CD14-positive monocyte (primary cell): ENCODE measurements around the gene CCDC197. TPM values are rescaled to one million over a fixed set of nuclear protein-coding genes. Genes with fewer than 3 reads are reported as not detected.
A peak's percentile ranks its signal among the peaks of the same experiment; 100 is the strongest.

Source experiments
- DNase-seq, 3 donors: peaks; one replicate each; pipeline ENCODE4 v3.0.0-alpha.2; 2011 to 2022
- H2AFZ ChIP-seq: 2 replicates; pipeline ENCODE4 v1.6.0; 2012; ENCODE audit warnings: mild to moderate bottlenecking, low read depth, low read length, inconsistent platforms; ENCODE audit not compliant: insufficient read depth, poor library complexity, severe bottlenecking
- H3K27ac ChIP-seq, 2 donors: 1 replicate in 1 of 2; 2 replicates in 1 of 2; pipeline ENCODE4 v1.5.1; 2012 to 2013; ENCODE audit warnings: low read length in 2 of 2, control low read depth in 1 of 2, inconsistent platforms in 1 of 2, low read depth in 1 of 2, mild to moderate bottlenecking in 1 of 2
- H3K27me3 ChIP-seq, 2 donors: one replicate each; pipeline versions ENCODE4 v1.6.0 to v1.6.1; 2011 to 2013; ENCODE audit warnings: low read length in 2 of 2; ENCODE audit not compliant: control insufficient read depth in 2 of 2, insufficient read depth in 2 of 2
- H3K36me3 ChIP-seq, 2 donors: replicated peaks in 1 of 2; 1 replicate in 1 of 2; 2 replicates in 1 of 2; pipeline versions ENCODE4 v1.5.1 to v1.6.1; 2012 to 2013; ENCODE audit warnings: low read length in 2 of 2, control low read depth in 1 of 2, inconsistent platforms in 1 of 2, mild to moderate bottlenecking in 1 of 2; ENCODE audit not compliant: insufficient read depth in 2 of 2, control insufficient read depth in 1 of 2
- H3K4me1 ChIP-seq, 2 donors: 1 replicate in 1 of 2; 2 replicates in 1 of 2; pipeline versions ENCODE4 v1.5.1 to v1.6.1; 2012 to 2013; ENCODE audit warnings: low read length in 2 of 2, control low read depth in 1 of 2, inconsistent platforms in 1 of 2, mild to moderate bottlenecking in 1 of 2, moderate library complexity in 1 of 2; ENCODE audit not compliant: insufficient read depth in 2 of 2, control insufficient read depth in 1 of 2
- H3K4me2 ChIP-seq: replicated peaks from 2 replicates; pipeline ENCODE3; 2012; ENCODE audit warnings: low read length, moderate library complexity, mild to moderate bottlenecking; ENCODE audit not compliant: poor library complexity, severe bottlenecking; ENCODE audit errors: extremely low read depth
- H3K4me3 ChIP-seq, 3 experiments: fragments of 200-600 bp in 1 of 3; sonication (generic) in 1 of 3; replicated peaks in 1 of 3; 1 replicate in 2 of 3; 2 replicates in 1 of 3; pipeline ENCODE4 v1.5.1; 2011 to 2013; ENCODE audit warnings: low read length in 3 of 3, mild to moderate bottlenecking in 3 of 3, control low read depth in 2 of 3, low read depth in 2 of 3, inconsistent platforms in 1 of 3, moderate library complexity in 1 of 3
- H3K79me2 ChIP-seq: 2 replicates; pipeline ENCODE4 v1.6.0; 2012; ENCODE audit warnings: mild to moderate bottlenecking, control low read depth, inconsistent platforms, low read length, moderate library complexity; ENCODE audit not compliant: insufficient read depth
- H3K9ac ChIP-seq: 2 replicates; pipeline ENCODE4 v1.6.0; 2017; ENCODE audit warnings: low read length, mild to moderate bottlenecking; ENCODE audit not compliant: insufficient read depth, poor library complexity, severe bottlenecking
- H3K9me3 ChIP-seq, 2 donors: replicated peaks in 1 of 2; 1 replicate in 1 of 2; 2 replicates in 1 of 2; pipeline versions ENCODE4 v1.5.1 to v1.6.1; 2012 to 2013; ENCODE audit warnings: low read length in 2 of 2, control low read depth in 1 of 2; ENCODE audit not compliant: control insufficient read depth in 1 of 2, insufficient read depth in 1 of 2
- H4K20me1 ChIP-seq: 2 replicates; pipeline ENCODE4 v1.6.0; 2012; ENCODE audit warnings: mild to moderate bottlenecking, low read length, control low read depth, moderate library complexity; ENCODE audit not compliant: insufficient read depth
- H3K27ac Mint-ChIP-seq, 7 donors: one replicate each; pipeline ENCODE4 v1.8.0; 2020; ENCODE audit warnings: mild to moderate bottlenecking in 7 of 7, mixed read lengths in 7 of 7, moderate library complexity in 6 of 7, inconsistent platforms in 2 of 7
- H3K27me3 Mint-ChIP-seq, 3 donors: one replicate each; pipeline ENCODE4 v1.8.0; 2021 to 2022; ENCODE audit warnings: low read depth in 3 of 3, mild to moderate bottlenecking in 3 of 3, mixed read lengths in 3 of 3, moderate library complexity in 3 of 3, inconsistent platforms in 1 of 3
- H3K36me3 Mint-ChIP-seq, 2 donors: one replicate each; pipeline ENCODE4 v1.8.0; 2020; ENCODE audit warnings: mixed read lengths in 2 of 2, inconsistent platforms in 1 of 2, mild to moderate bottlenecking in 1 of 2
- H3K4me1 Mint-ChIP-seq: one replicate; pipeline ENCODE4 v1.8.0; 2020; ENCODE audit warnings: mild to moderate bottlenecking, mixed read lengths
- H3K4me3 Mint-ChIP-seq, 2 donors: one replicate each; pipeline ENCODE4 v1.8.0; 2020; ENCODE audit warnings: mild to moderate bottlenecking in 2 of 2, mixed read lengths in 2 of 2, moderate library complexity in 1 of 2
- H3K9me3 Mint-ChIP-seq, 7 donors: one replicate each; pipeline ENCODE4 v1.8.0; 2020 to 2022; ENCODE audit warnings: mixed read lengths in 7 of 7, mild to moderate bottlenecking in 6 of 7, moderate library complexity in 6 of 7, inconsistent platforms in 2 of 7
- CTCF ChIP-seq: fragments of 200-600 bp; IDR thresholded peaks from one replicate; pipeline ENCODE4 v1.8.0; 2022; ENCODE audit warnings: antibody characterized with exemption, mild to moderate bottlenecking
- WGBS: methylation state at CpG from one replicate; pipeline ENCODE4 v1.1.5; 2013; ENCODE audit warnings: missing lambda C conversion rate; ENCODE audit not compliant: insufficient coverage; 5-methylcytosine and 5-hydroxymethylcytosine counted together
- intact Hi-C, 2 donors: fragments of 100-400 bp; cut with micrococcal nuclease; formaldehyde crosslinking; loops; one replicate each; pipeline versions ENCODE4 v1.15.0 to v1.15.1; 2023
- polyA plus RNA-seq, 3 donors: library from polyadenylated mRNA; depleted of rRNA in 1 of 3; unstranded in 2 of 3; stranded (reverse) in 1 of 3; fragments of 300-500 nt in 2 of 3; fragments of >200 nt in 1 of 3; fragmentation: Illumina TruSeq in 2 of 3; gene quantifications; 1 replicate in 2 of 3; 2 replicates in 1 of 3; pipeline ENCODE4 v1.2.3, GENCODE V29; 2012 to 2021

CCDC197 gene
- polyA plus RNA-seq, 3 donors, result not detected

GRCh38 chr14:93967637-93968250 is 29.4 kb upstream of the CCDC197 start:
- H3K9me3 Mint-ChIP-seq, result no peaks in the 10 kb centered on the region
- peak; percentile 82 to 93 (median 87) for DNase-seq
- Histone ChIP-seq H3K27me3 (no peaks in the 10 kb centered on the region), H3K4me1 (peaks cover 55 to 62% of the 10 kb centered on the region in 2 donors), H3K36me3 (no peaks in the 10 kb centered on the region), H3K79me2 (no peaks in the 10 kb centered on the region), H3K4me3 (peak overlapping the region in 1 of 3 experiments; percentile 10), H3K9me3 (no peaks in the 10 kb centered on the region), H3K4me2 (peak overlapping the region; percentile 40), H2AFZ (no peak overlapping the region), H4K20me1 (no peaks in the 10 kb centered on the region), H3K27ac (peak overlapping the region; percentile 17 to 53), H3K9ac (no peak overlapping the region)
- H3K36me3 Mint-ChIP-seq, result peaks cover 0 to 10% of the 10 kb centered on the region in 2 donors
- TF ChIP-seq CTCF, result no peak
- WGBS, result 54% methylated on average over 6 of the region's 10 CpGs
- H3K4me1 Mint-ChIP-seq, result peaks cover 72% of the 10 kb centered on the region
- H3K27me3 Mint-ChIP-seq, result peaks cover 4 to 13% (median 10%) of the 10 kb centered on the region in 3 donors
- intact Hi-C loops, result loop anchor here in 1 of 2 donors (10.0 kb wide), 1 partner anchor 633 kb away; the partner anchor contains the start of gene BTBD7
- H3K27ac Mint-ChIP-seq, result peak overlapping the region; percentile 76 to 91 (median 83)
- peak overlapping the region; percentile 45 to 55 for H3K4me3 Mint-ChIP-seq

- H3K9ac ChIP-seq, result no peak overlapping the region
- no peak overlapping the region for H3K4me3 ChIP-seq
- no peak for TF ChIP-seq CTCF
- Mint-ChIP-seq H3K27ac (peak overlapping the region in 6 of 7 donors; percentile 14 to 79 (median 41)), H3K4me3 (peak overlapping the region in 1 of 2 donors; percentile 15), H3K36me3 (peaks cover 0 to 8% of the 10 kb centered on the region in 2 donors), H3K27me3 (peaks cover 5 to 14% (median 10%) of the 10 kb centered on the region in 3 donors), H3K9me3 (peaks cover 0 to 1% (median 0%) of the 10 kb centered on the region in 7 donors), H3K4me1 (peaks cover 59% of the 10 kb centered on the region)
- H4K20me1 ChIP-seq, result no peaks in the 10 kb centered on the region
- H3K27me3 ChIP-seq, result no peaks in the 10 kb centered on the region
- H3K79me2 ChIP-seq, result no peaks in the 10 kb centered on the region
- peaks cover 46 to 54% of the 10 kb centered on the region in 2 donors for H3K4me1 ChIP-seq
- no peak overlapping the region for H2AFZ ChIP-seq
- H3K36me3 ChIP-seq, result no peaks in the 10 kb centered on the region
- no peak overlapping the region for H3K27ac ChIP-seq
- no peak overlapping the region for H3K4me2 ChIP-seq
- WGBS, result 32% methylated on average over 10 of the region's 12 CpGs
- no peaks in the 10 kb centered on the region for H3K9me3 ChIP-seq
- intact Hi-C loops, result loop anchor here in 1 of 2 donors (10.0 kb wide), 1 partner anchor 634 kb away; the partner anchor contains the start of gene BTBD7
- peak; percentile 36 to 71 (median 53) for DNase-seq
Measured at GRCh38 chr14:93969082-93969828, 27.8 kb upstream of the CCDC197 start.
